GM15510 (cell line): ENCODE data around the gene THSD7B.

Source experiments
- POLR2A ChIP-seq: IDR thresholded peaks from 3 replicates; pipeline ENCODE4 v1.6.1; 2011; ENCODE audit warnings: borderline replicate concordance; ENCODE audit not compliant: insufficient read length; ENCODE audit errors: extremely low read depth

THSD7B gene

DNA sequence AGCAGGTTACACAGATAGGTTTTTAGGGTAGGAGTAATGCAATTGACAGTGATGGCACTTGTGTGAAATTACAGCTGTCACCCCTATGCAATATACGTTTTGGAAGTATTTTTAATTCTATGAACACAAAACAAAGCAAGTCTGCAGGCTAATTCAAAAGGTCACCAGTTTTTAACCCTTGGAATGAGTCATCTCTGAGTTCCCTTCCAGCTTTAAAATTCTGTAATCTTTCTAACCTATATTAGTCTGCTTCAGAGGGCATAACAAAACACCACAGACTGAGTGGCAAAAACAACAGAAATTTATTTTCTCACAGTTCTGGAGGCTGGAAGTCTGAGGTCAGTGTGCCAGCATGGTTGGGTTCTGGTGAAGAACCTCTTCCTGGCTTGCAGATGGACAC, 602.0 kb downstream of the THSD7B start:
- no peak for TF ChIP-seq POLR2A

DNA sequence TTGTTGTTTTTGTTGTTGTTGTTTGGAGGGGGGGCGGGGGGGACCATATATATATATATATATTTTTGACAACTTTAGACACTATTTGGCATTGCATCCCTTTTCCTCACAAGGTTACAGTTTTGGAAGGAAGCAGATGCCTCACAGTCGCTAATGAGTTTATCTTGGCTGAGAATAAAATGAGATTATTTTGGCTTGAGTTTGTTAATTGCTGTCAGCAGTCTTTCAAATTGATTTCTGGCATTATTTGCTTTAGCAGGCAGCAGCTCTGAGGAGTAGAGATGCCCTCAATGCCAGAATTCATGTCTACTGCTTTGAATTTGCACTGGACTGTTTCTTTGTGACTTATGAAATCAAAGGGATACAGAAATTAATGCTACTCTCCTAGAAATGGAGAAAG, 603.8 kb downstream of the THSD7B start:
- no peak for TF ChIP-seq POLR2A

DNA sequence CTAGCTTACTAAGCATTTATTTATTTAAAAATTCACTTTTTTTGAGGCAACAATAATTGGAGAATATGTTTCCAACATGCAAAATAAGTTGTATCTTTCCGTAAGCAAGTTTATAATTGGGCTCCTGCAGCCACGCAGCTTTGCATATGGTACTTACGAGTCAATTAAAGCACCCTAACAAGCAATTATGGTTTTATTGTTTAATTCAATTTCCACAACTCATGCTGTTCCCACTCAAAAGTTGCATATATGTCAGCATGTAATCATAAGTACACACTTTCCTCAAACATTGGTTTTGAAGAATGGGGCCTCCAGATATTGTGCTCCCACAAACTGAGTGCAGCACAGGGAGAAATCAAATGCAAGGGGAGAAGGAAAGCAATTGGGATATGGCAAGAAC, 613.8 kb downstream of the THSD7B start:
- TF ChIP-seq POLR2A: no peak

DNA sequence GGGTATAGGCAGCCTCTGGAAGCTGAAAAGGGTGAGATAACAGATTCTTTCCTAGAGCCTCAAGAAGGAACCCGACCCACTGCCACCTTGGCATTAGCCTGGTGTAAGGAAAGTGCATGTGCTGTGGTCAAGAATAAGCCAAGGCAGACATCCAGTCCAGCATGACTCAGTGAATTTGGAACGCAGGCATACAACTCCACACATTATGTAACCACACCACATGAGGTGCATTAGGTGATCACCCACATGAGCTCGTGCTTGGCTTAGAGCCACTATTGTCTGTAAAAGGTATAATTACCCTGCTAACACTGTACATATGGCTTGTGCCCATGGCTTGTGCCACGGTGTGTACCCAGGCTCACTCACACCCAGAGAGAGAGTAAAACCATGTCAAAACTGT, 615.3 kb downstream of the THSD7B start:
- TF ChIP-seq POLR2A: no peak

DNA sequence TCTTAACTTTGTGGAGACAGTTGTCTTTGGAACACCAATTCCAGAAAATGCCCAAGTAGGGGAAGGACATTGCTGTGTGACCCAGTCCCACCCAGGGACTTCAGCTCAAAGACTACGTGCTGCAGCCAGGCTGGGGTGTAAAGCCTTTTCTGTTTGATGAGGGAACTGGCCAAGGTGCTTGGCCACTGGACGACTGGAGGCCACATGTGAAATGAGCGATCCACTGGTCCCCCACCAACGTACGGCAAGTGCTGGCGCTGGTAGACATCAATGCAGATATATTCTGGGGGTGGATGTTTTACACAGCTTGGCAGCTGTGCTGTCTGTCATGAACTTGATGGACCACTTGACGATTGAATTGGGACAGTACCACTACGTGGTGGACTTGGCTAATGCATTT, 616.4 kb downstream of the THSD7B start:
- no peak for TF ChIP-seq POLR2A

DNA sequence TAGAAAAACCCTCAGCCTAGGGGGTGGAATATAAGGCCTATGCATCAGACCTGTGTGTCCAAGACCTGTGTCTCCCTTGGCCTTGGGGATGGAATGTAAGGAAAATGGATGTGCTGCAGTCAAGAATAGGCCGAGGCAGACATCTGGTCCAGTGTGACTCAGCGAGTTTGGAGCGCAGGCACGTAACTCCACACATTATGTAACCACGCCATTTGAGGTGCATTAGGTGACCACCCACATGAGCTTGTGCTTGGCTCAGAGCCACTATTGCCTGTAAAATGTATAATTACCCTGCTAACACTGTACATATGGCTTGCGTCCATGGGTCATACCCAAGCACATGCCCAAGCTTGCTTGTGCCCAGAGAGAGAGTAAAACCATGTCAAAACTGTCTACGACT, 618.0 kb downstream of the THSD7B start:
- TF ChIP-seq POLR2A: no peak

DNA sequence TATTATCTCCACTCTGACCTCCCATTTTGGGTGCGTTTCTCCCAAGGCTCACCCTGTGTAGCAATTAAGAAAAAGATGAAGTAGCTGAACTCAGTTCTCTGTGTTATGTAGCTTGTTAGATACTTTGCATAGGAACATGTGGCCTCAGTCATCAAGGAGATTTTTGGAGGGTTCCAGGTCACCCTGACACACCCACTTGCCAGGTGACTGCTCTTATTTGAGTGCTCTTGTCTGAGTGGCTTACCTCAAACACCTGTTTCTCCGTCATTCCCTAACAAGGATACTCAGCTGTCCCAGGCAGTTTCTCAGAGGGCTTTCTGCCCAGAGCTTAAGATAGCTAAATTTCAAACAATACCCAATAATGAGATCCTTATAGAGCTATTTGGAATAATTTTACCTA, 621.7 kb downstream of the THSD7B start:
- TF ChIP-seq POLR2A: no peak

DNA sequence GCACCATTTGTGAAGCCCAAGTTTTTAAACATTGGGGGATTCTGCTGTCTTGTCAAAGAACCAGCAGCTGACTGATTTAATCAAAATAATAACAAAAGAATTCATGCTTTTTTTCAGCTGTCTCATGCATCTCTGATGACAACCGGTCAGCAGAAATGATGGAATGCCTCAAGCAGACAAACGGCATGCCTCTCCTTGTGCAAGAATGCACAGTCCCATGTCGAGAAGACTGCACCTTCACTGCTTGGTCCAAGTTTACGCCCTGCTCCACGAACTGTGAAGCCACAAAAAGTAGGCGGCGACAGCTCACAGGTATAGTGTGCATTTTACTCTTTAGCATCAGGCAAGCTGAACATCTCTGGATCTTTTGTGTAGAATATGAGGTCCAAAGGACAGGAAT, 640.2 kb downstream of the THSD7B start:
- TF ChIP-seq POLR2A: no peak

DNA sequence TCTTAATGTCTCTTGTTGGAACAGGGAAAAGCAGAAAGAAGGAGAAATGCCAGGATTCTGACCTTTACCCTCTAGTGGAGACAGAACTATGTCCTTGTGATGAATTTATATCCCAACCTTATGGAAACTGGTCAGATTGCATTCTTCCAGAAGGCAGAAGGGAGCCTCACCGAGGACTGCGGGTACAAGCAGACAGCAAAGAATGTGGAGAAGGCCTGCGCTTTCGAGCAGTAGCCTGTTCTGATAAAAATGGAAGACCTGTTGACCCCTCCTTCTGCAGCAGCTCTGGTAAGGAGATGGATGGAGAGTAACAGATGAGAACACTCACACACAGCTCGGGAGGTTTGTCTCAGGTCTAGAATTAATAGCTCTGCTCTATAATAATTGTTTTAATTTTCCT, 646.2 kb downstream of the THSD7B start:
- TF ChIP-seq POLR2A: no peak

DNA sequence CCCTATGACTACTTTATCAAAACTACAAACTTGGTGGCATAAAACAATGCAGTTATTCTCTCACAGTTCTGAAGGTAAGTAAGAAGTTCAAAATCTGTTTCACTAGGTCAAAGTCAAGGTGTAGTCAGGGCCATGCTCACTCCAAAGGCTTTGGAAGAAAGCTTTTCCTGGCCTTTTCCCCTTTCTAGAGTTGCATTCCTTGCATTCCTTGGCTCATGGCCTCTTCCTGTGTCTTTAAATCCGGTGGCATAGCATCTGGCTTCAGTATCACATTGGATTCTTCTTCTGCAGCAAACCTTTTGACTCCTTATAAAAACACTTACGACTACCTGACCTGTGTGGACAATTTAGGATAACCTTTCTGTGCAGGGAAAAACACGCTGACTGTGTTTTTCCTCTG, 655.4 kb downstream of the THSD7B start:
- no peak for TF ChIP-seq POLR2A

DNA sequence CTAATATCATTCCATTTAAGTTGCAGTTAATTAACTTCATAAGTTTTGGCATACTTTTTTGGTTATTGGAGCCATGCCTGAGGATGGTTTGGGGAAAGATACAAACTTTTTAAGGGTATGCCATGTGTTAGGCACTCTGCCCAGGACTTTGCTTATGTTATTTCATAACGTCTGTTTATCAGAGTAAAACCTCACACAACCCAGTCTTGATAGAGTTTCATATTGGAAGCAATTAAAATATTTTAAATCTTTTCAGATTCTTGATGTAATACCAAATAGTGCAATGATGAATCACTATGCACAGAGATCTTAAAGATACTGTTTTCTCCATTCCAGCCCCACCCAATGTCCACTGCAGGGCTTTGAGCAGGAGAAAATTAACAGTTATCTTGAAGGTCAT, 669.8 kb downstream of the THSD7B start:
- TF ChIP-seq POLR2A: no peak

DNA sequence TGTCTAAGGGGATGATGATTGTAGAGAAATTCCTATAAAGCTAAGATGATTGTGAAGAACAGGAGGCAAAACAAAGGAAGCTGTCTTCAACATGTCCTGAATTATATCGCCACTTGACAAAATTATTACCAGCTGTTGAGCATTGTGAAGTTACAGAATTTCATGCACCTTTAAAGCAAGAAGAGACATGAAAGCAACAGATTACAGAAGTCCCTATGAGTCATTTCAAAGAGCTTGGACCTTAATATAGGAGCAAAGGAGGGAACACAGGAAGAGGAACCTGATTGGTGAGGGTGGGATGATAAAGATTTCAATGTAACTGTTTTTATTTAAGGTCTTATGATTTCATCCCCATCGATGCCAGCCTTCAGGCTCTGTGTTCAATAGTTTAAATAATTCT, 672.0 kb downstream of the THSD7B start:
- no peak for TF ChIP-seq POLR2A

DNA sequence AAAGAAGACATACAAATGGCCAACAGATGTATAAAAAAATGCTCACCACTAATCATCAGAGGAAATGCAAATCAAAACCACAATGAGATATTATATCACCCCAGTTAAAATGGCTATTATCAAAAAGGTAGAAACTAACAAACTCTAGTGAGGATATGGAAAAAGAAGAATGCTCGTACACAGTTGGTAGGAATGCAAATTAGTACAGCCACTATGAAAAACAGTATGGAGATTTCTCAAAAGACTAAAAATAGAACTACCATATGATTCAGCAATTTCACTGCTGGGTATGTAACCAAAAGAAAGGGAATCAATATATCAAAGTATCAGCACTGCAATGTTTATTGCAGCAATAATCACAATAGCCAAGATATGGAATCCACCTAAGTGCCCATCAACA, 679.6 kb downstream of the THSD7B start:
- no peak for TF ChIP-seq POLR2A

DNA sequence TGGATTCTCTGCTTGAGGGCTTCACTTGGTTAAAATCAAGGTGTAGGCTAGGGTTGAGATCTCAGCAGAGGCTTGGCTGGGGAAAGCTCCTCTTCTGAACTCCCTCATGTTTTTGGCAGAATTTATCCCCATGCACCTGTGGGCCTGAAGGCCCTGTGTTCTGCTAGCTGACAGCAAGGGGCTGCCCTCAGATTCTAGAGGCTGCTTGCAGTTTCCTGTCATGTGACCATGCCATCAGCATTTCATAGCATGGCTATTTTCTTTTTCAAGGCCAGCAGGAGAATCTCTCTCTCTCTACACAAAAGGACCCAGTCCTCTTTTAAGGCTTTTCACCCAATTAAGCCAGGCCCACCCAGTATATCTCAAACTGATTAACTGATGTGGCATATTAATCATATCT, 684.1 kb downstream of the THSD7B start:
- TF ChIP-seq POLR2A: no peak

DNA sequence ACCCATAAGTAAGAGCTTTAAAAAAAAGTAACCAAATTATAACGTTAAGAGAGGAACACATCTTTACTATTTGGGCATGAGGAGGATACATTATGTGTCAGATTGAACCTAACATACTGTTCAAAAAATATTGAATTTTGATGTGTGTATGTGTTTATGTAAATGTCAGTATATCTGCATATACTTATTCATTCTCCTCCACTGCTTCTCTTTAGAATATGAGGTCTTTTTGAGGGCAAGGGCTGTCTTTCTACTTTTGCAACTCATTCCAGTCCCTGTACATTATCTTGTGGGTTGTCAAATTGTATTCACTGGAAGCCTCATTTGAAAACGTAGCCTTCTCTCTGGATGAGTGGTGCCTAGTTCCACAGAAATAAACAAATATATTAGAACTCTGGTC, 689.5 kb downstream of the THSD7B start:
- no peak for TF ChIP-seq POLR2A

DNA sequence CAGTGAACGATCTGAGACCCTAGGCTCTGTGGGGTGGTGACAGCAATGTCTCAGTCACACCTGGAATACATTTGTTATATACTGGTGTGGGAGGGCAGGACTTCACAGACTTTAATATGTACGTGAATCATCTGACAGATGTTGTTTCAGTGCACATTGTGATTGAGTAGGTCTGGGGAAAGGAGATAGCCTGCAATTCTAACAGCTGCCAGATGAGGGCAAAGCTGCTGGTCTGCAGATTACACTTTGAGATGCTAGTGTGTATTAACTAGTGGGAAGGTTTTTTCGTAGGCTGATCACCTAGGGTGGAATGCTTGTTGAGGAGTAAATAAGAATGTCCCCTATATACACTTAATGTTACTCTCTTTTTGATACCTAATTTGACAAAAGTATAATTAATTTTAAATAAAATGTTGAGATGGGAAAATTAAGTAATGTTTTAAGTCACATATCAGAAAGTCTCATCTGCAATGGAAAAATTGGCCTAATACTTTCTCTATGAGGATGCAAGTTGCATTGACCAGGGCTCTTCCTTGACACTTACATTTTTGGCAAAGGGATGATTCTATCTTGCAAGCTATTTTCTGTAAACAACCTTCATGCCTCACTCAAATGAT, 702.0 kb downstream of the THSD7B start:
- TF ChIP-seq POLR2A: no peak

DNA sequence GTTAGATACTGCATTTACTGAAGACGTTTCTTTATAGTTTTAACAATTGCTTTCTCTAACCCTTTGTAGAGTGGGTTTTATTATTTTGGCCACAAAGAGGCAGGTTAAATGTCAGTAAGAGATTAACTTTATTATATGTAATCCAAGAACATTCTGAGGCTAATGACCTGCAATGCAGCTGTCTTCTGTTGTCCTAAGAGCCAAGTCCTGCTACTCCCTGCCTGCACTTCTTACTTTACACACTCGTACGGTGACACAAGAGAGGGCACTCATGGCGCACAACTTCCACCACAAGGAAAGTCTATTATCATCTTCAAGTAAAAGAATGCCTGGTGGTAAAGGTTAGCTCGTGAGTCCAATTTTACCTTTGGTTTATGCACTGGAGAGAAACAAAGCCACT, 727.9 kb downstream of the THSD7B start:
- no peak for TF ChIP-seq POLR2A
